Liver (tissue), 3 donors: ENCODE results near the gene RAMAC.

Experiments used
- CTCF ChIP-seq: fragments of 150-350 bp; IDR thresholded peaks from 2 replicates; pipeline ENCODE4 v1.5.1; 2017; ENCODE audit warnings: improper control_type of control experiment, low read depth, low read length; ENCODE audit not compliant: missing input control
- GABPA ChIP-seq, 2 donors: IDR thresholded peaks in 1 of 2; conservative IDR thresholded peaks in 1 of 2; 2 replicates each; pipeline ENCODE4 v1.6.1; 2016; ENCODE audit warnings: antibody characterized with exemption in 2 of 2, mild to moderate bottlenecking in 1 of 2, moderate library complexity in 1 of 2
- HNF4G ChIP-seq: IDR thresholded peaks from 2 replicates; pipeline ENCODE4 v1.6.1; 2016; ENCODE audit warnings: antibody characterized with exemption
- JUND ChIP-seq, 2 donors: IDR thresholded peaks; 2 replicates each; pipeline ENCODE4 v1.6.1; 2016; ENCODE audit warnings: antibody characterized with exemption in 2 of 2
- RAD21 ChIP-seq, 2 donors: IDR thresholded peaks; 2 replicates each; pipeline ENCODE4 v1.6.1; 2016; ENCODE audit warnings: antibody characterized with exemption in 2 of 2, mild to moderate bottlenecking in 2 of 2
- YY1 ChIP-seq: IDR thresholded peaks from 2 replicates; pipeline ENCODE4 v1.6.1; 2016; ENCODE audit warnings: antibody characterized with exemption, mild to moderate bottlenecking
- TF ChIP-seq, protein P1 (sequence below): IDR thresholded peaks from 2 replicates; pipeline ENCODE4 v1.6.1; 2016; ENCODE audit warnings: antibody characterized with exemption, mild to moderate bottlenecking
- donor health status: healthy.
- donor health status: healthy.

DNA sequence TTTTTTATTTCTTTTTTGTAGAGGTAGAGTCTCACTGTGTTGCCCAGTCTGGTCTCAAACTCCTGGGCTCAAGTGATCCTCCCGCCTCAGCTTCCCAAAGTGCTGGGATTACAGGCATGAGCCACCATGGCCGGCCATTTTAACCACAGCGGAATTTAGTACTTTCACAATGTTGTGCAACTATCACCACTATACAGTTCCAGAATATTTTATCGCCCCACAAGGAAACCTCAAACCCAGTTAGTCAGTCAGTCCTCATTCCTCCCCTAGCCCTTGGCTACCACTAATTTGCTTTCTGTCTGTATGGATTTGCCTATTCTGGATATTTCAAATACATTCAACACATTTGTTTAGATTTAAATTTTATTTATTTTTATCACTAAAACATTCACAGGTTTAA, 17.9 kb upstream of the RAMAC start:
- TF ChIP-seq CTCF (no peak), RAD21 (IDR thresholded peaks at IDR 0.05) (no peak), JUND (IDR thresholded peaks at IDR 0.05) (no peak), GABPA (IDR thresholded peaks at IDR 0.05 in 1 of 2, conservative IDR thresholded peaks at IDR 0.05 in 1 of 2) (no peak), HNF4G (no peak), YY1 (no peak)
- TF ChIP-seq, protein P1, sequence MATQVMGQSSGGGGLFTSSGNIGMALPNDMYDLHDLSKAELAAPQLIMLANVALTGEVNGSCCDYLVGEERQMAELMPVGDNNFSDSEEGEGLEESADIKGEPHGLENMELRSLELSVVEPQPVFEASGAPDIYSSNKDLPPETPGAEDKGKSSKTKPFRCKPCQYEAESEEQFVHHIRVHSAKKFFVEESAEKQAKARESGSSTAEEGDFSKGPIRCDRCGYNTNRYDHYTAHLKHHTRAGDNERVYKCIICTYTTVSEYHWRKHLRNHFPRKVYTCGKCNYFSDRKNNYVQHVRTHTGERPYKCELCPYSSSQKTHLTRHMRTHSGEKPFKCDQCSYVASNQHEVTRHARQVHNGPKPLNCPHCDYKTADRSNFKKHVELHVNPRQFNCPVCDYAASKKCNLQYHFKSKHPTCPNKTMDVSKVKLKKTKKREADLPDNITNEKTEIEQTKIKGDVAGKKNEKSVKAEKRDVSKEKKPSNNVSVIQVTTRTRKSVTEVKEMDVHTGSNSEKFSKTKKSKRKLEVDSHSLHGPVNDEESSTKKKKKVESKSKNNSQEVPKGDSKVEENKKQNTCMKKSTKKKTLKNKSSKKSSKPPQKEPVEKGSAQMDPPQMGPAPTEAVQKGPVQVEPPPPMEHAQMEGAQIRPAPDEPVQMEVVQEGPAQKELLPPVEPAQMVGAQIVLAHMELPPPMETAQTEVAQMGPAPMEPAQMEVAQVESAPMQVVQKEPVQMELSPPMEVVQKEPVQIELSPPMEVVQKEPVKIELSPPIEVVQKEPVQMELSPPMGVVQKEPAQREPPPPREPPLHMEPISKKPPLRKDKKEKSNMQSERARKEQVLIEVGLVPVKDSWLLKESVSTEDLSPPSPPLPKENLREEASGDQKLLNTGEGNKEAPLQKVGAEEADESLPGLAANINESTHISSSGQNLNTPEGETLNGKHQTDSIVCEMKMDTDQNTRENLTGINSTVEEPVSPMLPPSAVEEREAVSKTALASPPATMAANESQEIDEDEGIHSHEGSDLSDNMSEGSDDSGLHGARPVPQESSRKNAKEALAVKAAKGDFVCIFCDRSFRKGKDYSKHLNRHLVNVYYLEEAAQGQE: no peak
